Osteoblast (primary cell): ENCODE data around the gene AIM2. TPM values are rescaled to one million over a fixed set of nuclear protein-coding genes. Genes with fewer than 3 reads are reported as not detected.

ENCODE experiments used
- DNase-seq: peaks from one replicate; pipeline ENCODE4 v3.0.0; 2011; ENCODE audit warnings: low spot score, mixed read lengths; ENCODE audit not compliant: insufficient read length; ENCODE audit errors: missing footprints
- H2AFZ ChIP-seq: 2 replicates; pipeline ENCODE4 v1.6.0; 2011; ENCODE audit warnings: mild to moderate bottlenecking, low read length
- H3K27ac ChIP-seq: 2 replicates; pipeline ENCODE4 v1.5.1; 2011; ENCODE audit warnings: mild to moderate bottlenecking, low read depth, low read length, moderate library complexity
- H3K27me3 ChIP-seq: 2 replicates; pipeline ENCODE4 v1.6.0; 2012; ENCODE audit warnings: mild to moderate bottlenecking, control low read depth, inconsistent platforms, low read length, moderate library complexity; ENCODE audit not compliant: insufficient read depth
- H3K36me3 ChIP-seq: 2 replicates; pipeline ENCODE4 v1.5.1; 2011; ENCODE audit warnings: mild to moderate bottlenecking, low read length, control low read depth, moderate library complexity; ENCODE audit not compliant: insufficient read depth
- H3K4me1 ChIP-seq: 2 replicates; pipeline ENCODE4 v1.5.1; 2011; ENCODE audit warnings: mild to moderate bottlenecking, low read length, control low read depth, moderate library complexity; ENCODE audit not compliant: insufficient read depth
- H3K4me2 ChIP-seq: 2 replicates; pipeline ENCODE4 v1.6.0; 2011; ENCODE audit warnings: mild to moderate bottlenecking, low read length; ENCODE audit not compliant: insufficient read depth
- H3K4me3 ChIP-seq: fragments of 200-600 bp; sonication (generic); 3 replicates; pipeline ENCODE4 v1.5.1; 2012; ENCODE audit warnings: mild to moderate bottlenecking, low read length, inconsistent platforms; ENCODE audit not compliant: insufficient read depth
- H3K79me2 ChIP-seq: 2 replicates; pipeline ENCODE4 v1.6.0; 2012; ENCODE audit warnings: mild to moderate bottlenecking, low read length, control low read depth, inconsistent platforms; ENCODE audit not compliant: insufficient read depth
- H3K9me3 ChIP-seq: 2 replicates; pipeline ENCODE4 v1.5.1; 2011; ENCODE audit warnings: low read depth, low read length, control low read depth
- H4K20me1 ChIP-seq: 2 replicates; pipeline ENCODE4 v1.6.0; 2012; ENCODE audit warnings: mild to moderate bottlenecking, low read length, control low read depth; ENCODE audit not compliant: insufficient read depth
- total RNA-seq: library from RNA; depleted of rRNA; stranded (reverse); fragments of >200 nt; gene quantifications from 2 replicates; pipeline ENCODE4 v1.2.3, GENCODE V29; 2012
- TF ChIP-seq, protein P1 (sequence below): IDR thresholded peaks from 2 replicates; pipeline ENCODE4 v1.5.1; 2011; ENCODE audit warnings: mild to moderate bottlenecking, low read depth, low read length, moderate library complexity; ENCODE audit errors: extremely low read depth

The AIM2 gene
- total RNA-seq, 1 donor, result 0.72 TPM

DNA sequence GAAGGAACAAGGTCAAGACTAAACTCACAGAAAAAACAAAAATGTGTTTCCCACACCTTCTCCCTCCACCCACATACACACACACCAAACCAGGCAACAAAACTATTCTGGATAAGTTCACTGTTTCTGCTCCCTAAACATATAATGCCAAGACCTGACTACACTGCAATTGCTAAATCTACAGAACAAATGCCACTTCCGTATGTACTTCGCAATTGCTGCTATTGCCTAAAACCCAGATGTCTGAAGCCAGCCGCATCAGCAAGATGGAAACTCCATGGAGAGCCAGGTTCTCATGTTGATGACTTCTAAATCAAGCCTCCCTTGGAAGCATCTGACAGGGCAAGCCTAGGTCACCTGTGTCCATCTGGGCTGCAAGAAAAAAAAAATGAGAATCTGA, 8.3 kb upstream of the AIM2 start:
- Histone ChIP-seq H4K20me1 (no peaks in the 10 kb centered on the region), H3K4me1 (peaks cover 15% of the 10 kb centered on the region)

DNA sequence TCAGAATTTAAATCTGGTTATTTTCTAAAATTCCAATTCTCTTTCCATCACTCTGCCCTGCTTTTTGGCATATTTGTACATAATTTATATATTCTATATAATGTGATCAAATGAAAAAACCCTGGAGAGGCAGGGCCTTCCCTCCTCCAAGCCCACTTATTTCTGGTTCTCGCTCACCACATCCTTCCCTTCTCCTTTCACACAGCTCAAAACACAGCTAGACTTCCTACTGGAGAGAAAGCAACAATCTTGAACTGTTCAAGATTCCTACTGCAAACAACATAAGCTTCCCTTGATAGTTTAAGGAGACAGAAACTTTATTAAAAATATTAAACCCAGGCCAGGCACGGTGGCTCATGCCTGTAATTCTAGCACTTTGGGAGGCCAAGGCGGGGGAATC, 7.6 kb upstream of the AIM2 start:
- Histone ChIP-seq H3K4me1 (peaks cover 15% of the 10 kb centered on the region), H3K27me3 (no peaks in the 10 kb centered on the region), H3K9me3 (no peaks in the 10 kb centered on the region), H4K20me1 (no peaks in the 10 kb centered on the region), H3K36me3 (no peaks in the 10 kb centered on the region), H2AFZ (no peak overlapping the region), H3K4me3 (no peak overlapping the region), H3K27ac (no peak overlapping the region), H3K79me2 (no peaks in the 10 kb centered on the region), H3K4me2 (no peak overlapping the region)
- DNase-seq, result no peak
- TF ChIP-seq, protein P1, sequence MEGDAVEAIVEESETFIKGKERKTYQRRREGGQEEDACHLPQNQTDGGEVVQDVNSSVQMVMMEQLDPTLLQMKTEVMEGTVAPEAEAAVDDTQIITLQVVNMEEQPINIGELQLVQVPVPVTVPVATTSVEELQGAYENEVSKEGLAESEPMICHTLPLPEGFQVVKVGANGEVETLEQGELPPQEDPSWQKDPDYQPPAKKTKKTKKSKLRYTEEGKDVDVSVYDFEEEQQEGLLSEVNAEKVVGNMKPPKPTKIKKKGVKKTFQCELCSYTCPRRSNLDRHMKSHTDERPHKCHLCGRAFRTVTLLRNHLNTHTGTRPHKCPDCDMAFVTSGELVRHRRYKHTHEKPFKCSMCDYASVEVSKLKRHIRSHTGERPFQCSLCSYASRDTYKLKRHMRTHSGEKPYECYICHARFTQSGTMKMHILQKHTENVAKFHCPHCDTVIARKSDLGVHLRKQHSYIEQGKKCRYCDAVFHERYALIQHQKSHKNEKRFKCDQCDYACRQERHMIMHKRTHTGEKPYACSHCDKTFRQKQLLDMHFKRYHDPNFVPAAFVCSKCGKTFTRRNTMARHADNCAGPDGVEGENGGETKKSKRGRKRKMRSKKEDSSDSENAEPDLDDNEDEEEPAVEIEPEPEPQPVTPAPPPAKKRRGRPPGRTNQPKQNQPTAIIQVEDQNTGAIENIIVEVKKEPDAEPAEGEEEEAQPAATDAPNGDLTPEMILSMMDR, result no peak

More for the DNA sequence above, 8.3 kb upstream of the AIM2 start:
- H3K9me3 ChIP-seq, result no peaks in the 10 kb centered on the region
- no peak overlapping the region for H3K4me3 ChIP-seq
- no peaks in the 10 kb centered on the region for H3K27me3 ChIP-seq
- TF ChIP-seq, protein P1, result no peak
- H3K4me2 ChIP-seq, result no peak overlapping the region
- H2AFZ ChIP-seq, result no peak overlapping the region
- no peaks in the 10 kb centered on the region for H3K36me3 ChIP-seq
- no peak for DNase-seq
- H3K79me2 ChIP-seq, result no peaks in the 10 kb centered on the region
- H3K27ac ChIP-seq, result no peak overlapping the region

DNA sequence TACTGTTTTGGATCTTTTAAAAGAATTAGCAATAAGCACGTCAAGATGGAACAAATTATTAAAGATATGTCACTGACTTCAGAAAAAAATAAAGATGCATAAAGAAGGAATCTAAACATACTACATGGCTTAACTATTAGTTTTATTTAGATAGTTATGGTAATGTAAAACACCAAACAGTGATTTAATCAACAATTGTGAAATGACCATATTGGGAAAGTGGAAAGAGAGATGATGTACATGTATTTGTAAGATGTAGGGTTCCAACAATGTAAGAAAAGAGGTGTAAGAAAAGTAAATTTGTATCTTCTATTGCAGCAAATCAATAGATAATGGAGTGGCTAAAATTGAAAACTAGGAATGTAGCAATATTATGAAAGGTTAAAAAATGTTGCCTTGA, 6.4 kb upstream of the AIM2 start:
- Histone ChIP-seq H3K9me3 (no peaks in the 10 kb centered on the region), H3K36me3 (no peaks in the 10 kb centered on the region), H4K20me1 (no peaks in the 10 kb centered on the region), H3K27me3 (no peaks in the 10 kb centered on the region), H3K27ac (no peak overlapping the region), H3K4me2 (no peak overlapping the region), H3K79me2 (no peaks in the 10 kb centered on the region), H2AFZ (no peak overlapping the region), H3K4me1 (peaks cover 4% of the 10 kb centered on the region), H3K4me3 (no peak overlapping the region)
- TF ChIP-seq, protein P1, result no peak
- no peak for DNase-seq

DNA sequence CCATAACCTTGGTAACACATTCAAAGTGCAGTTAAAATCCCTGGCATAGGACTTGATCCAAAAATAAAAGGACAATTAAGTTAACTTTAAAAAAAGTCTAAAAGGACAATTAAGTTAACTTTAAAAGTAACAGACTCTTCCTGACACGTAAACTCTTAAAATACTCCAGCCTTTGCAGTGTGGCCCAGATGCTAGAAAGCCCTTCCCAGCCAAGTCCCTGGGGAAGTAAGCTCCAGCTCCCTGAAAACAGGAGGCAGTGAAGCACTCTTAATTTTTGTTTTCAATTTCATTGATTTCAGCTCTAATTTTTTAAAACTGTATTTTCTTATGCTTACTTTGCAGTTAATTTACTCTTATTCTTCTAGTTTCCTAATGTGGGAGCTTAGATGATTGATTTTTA, 5.1 kb upstream of the AIM2 start:
- no peak for DNase-seq
- H3K4me3 ChIP-seq, result no peak overlapping the region
- no peaks in the 10 kb centered on the region for H4K20me1 ChIP-seq

More for the DNA sequence above, 5.1 kb upstream of the AIM2 start:
- Histone ChIP-seq H3K27ac (no peak overlapping the region), H2AFZ (no peak overlapping the region), H3K9me3 (no peaks in the 10 kb centered on the region), H3K36me3 (no peaks in the 10 kb centered on the region), H3K4me1 (peaks cover 3% of the 10 kb centered on the region), H3K4me2 (no peak overlapping the region), H3K79me2 (no peaks in the 10 kb centered on the region), H3K27me3 (no peaks in the 10 kb centered on the region)
- TF ChIP-seq, protein P1, result no peak
